GM23338 (cell line): ENCODE results near the gene GORAB. TPM values are rescaled to one million over a fixed set of nuclear protein-coding genes. Genes with fewer than 3 reads are reported as not detected.

Experiments
- ATAC-seq: fragments of 200-7000 bp; cut with Tn5 transposase; 3 replicates; pipeline ENCODE4 v1.9.1; 2020
- DNase-seq: peaks from one replicate; pipeline ENCODE4 v3.0.0-alpha.2; 2015; ENCODE audit warnings: low spot score
- H2AFZ ChIP-seq: fragments of 200-600 bp; sonication (generic); 2 replicates; pipeline ENCODE4 v1.8.0; 2016; ENCODE audit warnings: antibody characterized with exemption, mild to moderate bottlenecking, moderate library complexity
- H3F3A ChIP-seq: fragments of 200-600 bp; sonication (generic); replicated peaks from 2 replicates; pipeline ENCODE4 v1.8.0; 2017; ENCODE audit warnings: antibody characterized with exemption, mixed run types, low read depth
- H3K27ac ChIP-seq: fragments of 200-600 bp; sonication (generic); 2 replicates; pipeline ENCODE4 v1.6.1; 2016; ENCODE audit warnings: low read depth
- H3K27me3 ChIP-seq: fragments of 200-600 bp; sonication (generic); 2 replicates; pipeline ENCODE4 v1.8.0; 2016; ENCODE audit warnings: mild to moderate bottlenecking, mixed run types, moderate library complexity; ENCODE audit not compliant: insufficient read depth
- H3K36me3 ChIP-seq: fragments of 200-600 bp; sonication (generic); 2 replicates; pipeline ENCODE4 v1.8.0; 2016; ENCODE audit warnings: mild to moderate bottlenecking; ENCODE audit not compliant: insufficient read depth
- H3K4me1 ChIP-seq: fragments of 200-600 bp; sonication (generic); 2 replicates; pipeline ENCODE4 v1.8.0; 2016; ENCODE audit warnings: mild to moderate bottlenecking, moderate library complexity; ENCODE audit not compliant: insufficient read depth
- H3K4me2 ChIP-seq: fragments of 200-600 bp; sonication (generic); 2 replicates; pipeline ENCODE4 v1.7.1; 2017; ENCODE audit warnings: mixed run types
- H3K4me3 ChIP-seq: fragments of 200-600 bp; sonication (generic); 2 replicates; pipeline ENCODE4 v1.6.1; 2016; ENCODE audit warnings: mixed run types
- H3K79me2 ChIP-seq: fragments of 200-600 bp; sonication (generic); replicated peaks from 2 replicates; pipeline ENCODE4 v1.8.0; 2017; ENCODE audit warnings: mild to moderate bottlenecking; ENCODE audit not compliant: insufficient read depth
- H3K9me2 ChIP-seq: fragments of 200-600 bp; sonication (generic); 2 replicates; pipeline ENCODE4 v1.8.0; 2017; ENCODE audit not compliant: insufficient read depth
- H4K20me1 ChIP-seq: fragments of 200-600 bp; sonication (generic); replicated peaks from 2 replicates; pipeline ENCODE4 v1.8.0; 2017; ENCODE audit warnings: mild to moderate bottlenecking; ENCODE audit not compliant: insufficient read depth
- H3K27ac Mint-ChIP-seq: 2 replicates; pipeline ENCODE4 v1.8.0; 2020; ENCODE audit warnings: inconsistent platforms, mild to moderate bottlenecking, moderate library complexity, mixed read lengths
- H3K27me3 Mint-ChIP-seq: 3 replicates; pipeline ENCODE4 v1.8.0; 2022; ENCODE audit warnings: low read depth, mild to moderate bottlenecking, moderate library complexity, mixed read lengths, inconsistent platforms; ENCODE audit not compliant: insufficient read depth, poor library complexity
- H3K36me3 Mint-ChIP-seq: 3 replicates; pipeline ENCODE4 v1.8.0; 2021; ENCODE audit warnings: low read depth, mild to moderate bottlenecking, inconsistent platforms, moderate library complexity, mixed read lengths
- H3K4me1 Mint-ChIP-seq: 3 replicates; pipeline ENCODE4 v1.8.0; 2020; ENCODE audit warnings: mild to moderate bottlenecking, inconsistent platforms, mixed read lengths
- H3K4me3 Mint-ChIP-seq: 3 replicates; pipeline ENCODE4 v1.8.0; 2021; ENCODE audit warnings: moderate library complexity, mild to moderate bottlenecking, inconsistent platforms, mixed read lengths
- H3K9me3 Mint-ChIP-seq: 3 replicates; pipeline ENCODE4 v1.8.0; 2020; ENCODE audit warnings: moderate library complexity, mild to moderate bottlenecking, inconsistent platforms, mixed read lengths
- CREB1 ChIP-seq: fragments of 250-450 bp; sonication (Bioruptor Pico); IDR thresholded peaks from 2 replicates; pipeline ENCODE4 v1.5.0; 2020; ENCODE audit warnings: low read depth, mild to moderate bottlenecking, moderate library complexity
- EZH2phosphoT487 ChIP-seq: fragments of 200-600 bp; sonication (generic); IDR thresholded peaks from one replicate; pipeline ENCODE4 v1.8.1; 2018; ENCODE audit warnings: antibody characterized with exemption; ENCODE audit not compliant: unreplicated experiment
- POLR2AphosphoS5 ChIP-seq: IDR thresholded peaks from 2 replicates; pipeline ENCODE4 v1.6.1; 2016; ENCODE audit warnings: antibody characterized with exemption, low read depth
- ZNF331 ChIP-seq: fragments of 250-450 bp; sonication (Bioruptor Pico); IDR thresholded peaks from 2 replicates; pipeline ENCODE4 v1.5.0; 2020; ENCODE audit warnings: low read depth, mild to moderate bottlenecking, moderate library complexity
- polyA plus RNA-seq: library from polyadenylated mRNA; unstranded; fragments of >200 nt; fragmentation: Nextera tagmentation; extraction: Ambion mirVana; gene quantifications from 2 replicates; pipeline ENCODE4 v1.2.1, GENCODE V29; 2016
- total RNA-seq: library from RNA; depleted of rRNA; stranded (reverse); fragments of >200 nt; shearing (Covaris generic); gene quantifications from 2 replicates; pipeline ENCODE4 v1.2.3, GENCODE V29; 2014
- TF ChIP-seq, protein P1 (sequence below): fragments of 250-450 bp; sonication (Bioruptor Pico); IDR thresholded peaks from 2 replicates; pipeline ENCODE4 v1.5.0; 2020; ENCODE audit warnings: mild to moderate bottlenecking, moderate library complexity

The GORAB gene
- total and polyA plus RNA-seq, 2 experiments from 2014 or later, result 10.4 to 21.1 TPM

- TF ChIP-seq, protein P1, sequence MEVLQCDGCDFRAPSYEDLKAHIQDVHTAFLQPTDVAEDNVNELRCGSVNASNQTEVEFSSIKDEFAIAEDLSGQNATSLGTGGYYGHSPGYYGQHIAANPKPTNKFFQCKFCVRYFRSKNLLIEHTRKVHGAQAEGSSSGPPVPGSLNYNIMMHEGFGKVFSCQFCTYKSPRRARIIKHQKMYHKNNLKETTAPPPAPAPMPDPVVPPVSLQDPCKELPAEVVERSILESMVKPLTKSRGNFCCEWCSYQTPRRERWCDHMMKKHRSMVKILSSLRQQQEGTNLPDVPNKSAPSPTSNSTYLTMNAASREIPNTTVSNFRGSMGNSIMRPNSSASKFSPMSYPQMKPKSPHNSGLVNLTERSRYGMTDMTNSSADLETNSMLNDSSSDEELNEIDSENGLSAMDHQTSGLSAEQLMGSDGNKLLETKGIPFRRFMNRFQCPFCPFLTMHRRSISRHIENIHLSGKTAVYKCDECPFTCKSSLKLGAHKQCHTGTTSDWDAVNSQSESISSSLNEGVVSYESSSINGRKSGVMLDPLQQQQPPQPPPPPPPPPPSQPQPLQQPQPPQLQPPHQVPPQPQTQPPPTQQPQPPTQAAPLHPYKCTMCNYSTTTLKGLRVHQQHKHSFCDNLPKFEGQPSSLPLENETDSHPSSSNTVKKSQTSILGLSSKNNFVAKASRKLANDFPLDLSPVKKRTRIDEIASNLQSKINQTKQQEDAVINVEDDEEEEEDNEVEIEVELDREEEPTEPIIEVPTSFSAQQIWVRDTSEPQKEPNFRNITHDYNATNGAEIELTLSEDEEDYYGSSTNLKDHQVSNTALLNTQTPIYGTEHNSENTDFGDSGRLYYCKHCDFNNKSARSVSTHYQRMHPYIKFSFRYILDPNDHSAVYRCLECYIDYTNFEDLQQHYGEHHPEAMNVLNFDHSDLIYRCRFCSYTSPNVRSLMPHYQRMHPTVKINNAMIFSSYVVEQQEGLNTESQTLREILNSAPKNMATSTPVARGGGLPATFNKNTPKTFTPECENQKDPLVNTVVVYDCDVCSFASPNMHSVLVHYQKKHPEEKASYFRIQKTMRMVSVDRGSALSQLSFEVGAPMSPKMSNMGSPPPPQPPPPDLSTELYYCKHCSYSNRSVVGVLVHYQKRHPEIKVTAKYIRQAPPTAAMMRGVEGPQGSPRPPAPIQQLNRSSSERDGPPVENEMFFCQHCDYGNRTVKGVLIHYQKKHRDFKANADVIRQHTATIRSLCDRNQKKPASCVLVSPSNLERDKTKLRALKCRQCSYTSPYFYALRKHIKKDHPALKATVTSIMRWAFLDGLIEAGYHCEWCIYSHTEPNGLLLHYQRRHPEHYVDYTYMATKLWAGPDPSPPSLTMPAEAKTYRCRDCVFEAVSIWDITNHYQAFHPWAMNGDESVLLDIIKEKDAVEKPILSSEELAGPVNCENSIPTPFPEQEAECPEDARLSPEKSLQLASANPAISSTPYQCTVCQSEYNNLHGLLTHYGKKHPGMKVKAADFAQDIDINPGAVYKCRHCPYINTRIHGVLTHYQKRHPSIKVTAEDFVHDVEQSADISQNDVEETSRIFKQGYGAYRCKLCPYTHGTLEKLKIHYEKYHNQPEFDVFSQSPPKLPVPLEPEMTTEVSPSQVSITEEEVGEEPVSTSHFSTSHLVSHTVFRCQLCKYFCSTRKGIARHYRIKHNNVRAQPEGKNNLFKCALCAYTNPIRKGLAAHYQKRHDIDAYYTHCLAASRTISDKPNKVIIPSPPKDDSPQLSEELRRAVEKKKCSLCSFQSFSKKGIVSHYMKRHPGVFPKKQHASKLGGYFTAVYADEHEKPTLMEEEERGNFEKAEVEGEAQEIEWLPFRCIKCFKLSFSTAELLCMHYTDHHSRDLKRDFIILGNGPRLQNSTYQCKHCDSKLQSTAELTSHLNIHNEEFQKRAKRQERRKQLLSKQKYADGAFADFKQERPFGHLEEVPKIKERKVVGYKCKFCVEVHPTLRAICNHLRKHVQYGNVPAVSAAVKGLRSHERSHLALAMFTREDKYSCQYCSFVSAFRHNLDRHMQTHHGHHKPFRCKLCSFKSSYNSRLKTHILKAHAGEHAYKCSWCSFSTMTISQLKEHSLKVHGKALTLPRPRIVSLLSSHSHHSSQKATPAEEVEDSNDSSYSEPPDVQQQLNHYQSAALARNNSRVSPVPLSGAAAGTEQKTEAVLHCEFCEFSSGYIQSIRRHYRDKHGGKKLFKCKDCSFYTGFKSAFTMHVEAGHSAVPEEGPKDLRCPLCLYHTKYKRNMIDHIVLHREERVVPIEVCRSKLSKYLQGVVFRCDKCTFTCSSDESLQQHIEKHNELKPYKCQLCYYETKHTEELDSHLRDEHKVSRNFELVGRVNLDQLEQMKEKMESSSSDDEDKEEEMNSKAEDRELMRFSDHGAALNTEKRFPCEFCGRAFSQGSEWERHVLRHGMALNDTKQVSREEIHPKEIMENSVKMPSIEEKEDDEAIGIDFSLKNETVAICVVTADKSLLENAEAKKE, result no peak
- no peak for TF ChIP-seq POLR2AphosphoS5
- TF ChIP-seq ZNF331 (CRISPR knock-in tag), result no peak
Observed at GRCh38 chr1:170510163-170510562, 21.8 kb upstream of the GORAB start (continued).

- Histone ChIP-seq H2AFZ (0 out of 2 replicates have a peak overlapping the region, but pooled peaks have one; percentile 28), H3K4me3 (no peak overlapping the region), H3F3A (no peaks in the 10 kb centered on the region), H3K9me2 (no peaks in the 10 kb centered on the region), H3K4me2 (no peak overlapping the region), H3K36me3 (no peaks in the 10 kb centered on the region), H3K4me1 (no peaks in the 10 kb centered on the region), H3K27ac (no peak overlapping the region), H4K20me1 (no peaks in the 10 kb centered on the region), H3K27me3 (no peaks in the 10 kb centered on the region), H3K79me2 (no peaks in the 10 kb centered on the region)
- DNase-seq (no peak), ATAC-seq (no peak)
- TF ChIP-seq CREB1 (CRISPR knock-in tag) (no peak), EZH2phosphoT487 (no peak), POLR2AphosphoS5 (no peak), ZNF331 (CRISPR knock-in tag) (no peak)
- Mint-ChIP-seq H3K27me3 (peaks cover 2% of the 10 kb centered on the region), H3K36me3 (no peaks in the 10 kb centered on the region; the same call in 2 of the 3 replicates), H3K4me1 (peaks cover 2% of the 10 kb centered on the region; the same call in 1 of the 3 replicates), H3K4me3 (no peak overlapping the region), H3K27ac (no peak overlapping the region), H3K9me3 (peaks cover 3% of the 10 kb centered on the region; the same call in 2 of the 3 replicates)
Observed at GRCh38 chr1:170511038-170511437, 20.9 kb upstream of the GORAB start.
